Thyroid gland (tissue), 4 donors: ENCODE data around the gene BTNL8. TPM values are rescaled to one million over a fixed set of nuclear protein-coding genes. Genes with fewer than 3 reads are reported as not detected.

Experiments
- DNase-seq, 2 donors: peaks; one replicate each; pipeline ENCODE4 v3.0.0-alpha.2; 2019
- H3K27ac ChIP-seq, 3 donors: fragments of 200-600 bp; sonication (generic); 1 replicate in 2 of 3; 2 replicates in 1 of 3; pipeline ENCODE4 v1.5.1; 2016 to 2019; ENCODE audit warnings: mild to moderate bottlenecking in 1 of 3, moderate library complexity in 1 of 3
- H3K27me3 ChIP-seq: fragments of 200-600 bp; sonication (generic); one replicate; pipeline ENCODE4 v1.5.1; 2019
- H3K36me3 ChIP-seq, 2 donors: fragments of 200-600 bp; sonication (generic); one replicate each; pipeline ENCODE4 v1.5.1; 2016 to 2019
- H3K4me1 ChIP-seq, 2 donors: fragments of 200-600 bp; sonication (generic); one replicate each; pipeline ENCODE4 v1.5.1; 2017 to 2019
- H3K4me3 ChIP-seq, 3 donors: fragments of 200-600 bp; sonication (generic); replicated peaks in 1 of 3; 1 replicate in 2 of 3; 2 replicates in 1 of 3; pipeline ENCODE4 v1.5.1; 2016; ENCODE audit warnings: mild to moderate bottlenecking in 1 of 3
- H3K9me3 ChIP-seq: fragments of 200-600 bp; sonication (generic); one replicate; pipeline ENCODE4 v1.5.1; 2017
- CTCF ChIP-seq, 6 experiments: fragments of 200-600 bp in 3 of 6; fragments of 450-650 bp in 3 of 6; sonication (generic) in 3 of 6; IDR thresholded peaks; one replicate each; pipeline ENCODE4 v1.5.1; 2016 to 2019; ENCODE audit warnings: antibody characterized with exemption in 6 of 6, mild to moderate bottlenecking in 2 of 6, inconsistent platforms in 1 of 6, moderate library complexity in 1 of 6
- POLR2A ChIP-seq, 2 donors: fragments of 450-650 bp; IDR thresholded peaks; one replicate each; pipeline ENCODE4 v1.6.1; 2017; ENCODE audit warnings: antibody characterized with exemption in 2 of 2, mild to moderate bottlenecking in 2 of 2, moderate library complexity in 1 of 2
- WGBS, 2 donors: methylation state at CpG; one replicate each; pipeline ENCODE4 v1.1.5; 2017; 5-methylcytosine and 5-hydroxymethylcytosine counted together
- intact Hi-C: fragments of 100-400 bp; cut with DNase I; formaldehyde crosslinking; loops from one replicate; pipeline ENCODE4 v1.15.1; 2023
- total RNA-seq, 4 donors: library from RNA; depleted of rRNA; stranded (reverse); fragments of >200 nt; gene quantifications; one replicate each; pipeline ENCODE4 v1.2.3, GENCODE V29; 2016

Gene BTNL8
- total RNA-seq, 4 donors from 2014 or later, result 0.89 to 7.1 (median 2.8) TPM

- TF ChIP-seq CTCF (IDR thresholded peaks at IDR 0.05) (no peak), POLR2A (IDR thresholded peaks at IDR 0.05) (no peak)
- Histone ChIP-seq H3K27me3 (no peaks in the 10 kb centered on the region), H3K27ac (no peak overlapping the region), H3K4me3 (no peak overlapping the region), H3K9me3 (no peaks in the 10 kb centered on the region), H3K36me3 (no peaks in the 10 kb centered on the region), H3K4me1 (no peaks in the 10 kb centered on the region)
- intact Hi-C loops, result no loop called here
- WGBS, 2 donors, result 86 to 88% methylated on average over 6 of the region's 6 CpGs
- DNase-seq, result no peak
Measured at GRCh38 chr5:180938294-180938693, 39.3 kb downstream of the BTNL8 start.

GRCh38 chr5:180950291-180950949 lies 51.5 kb downstream of the BTNL8 start:
- no peaks in the 10 kb centered on the region for H3K9me3 ChIP-seq
- no peak overlapping the region for H3K27ac ChIP-seq
- H3K36me3 ChIP-seq, result no peaks in the 10 kb centered on the region
- no peaks in the 10 kb centered on the region for H3K4me1 ChIP-seq
- WGBS, 2 donors, result 71 to 83% methylated on average over 5 to 6 of the region's 6 CpGs
- no peak overlapping the region for H3K4me3 ChIP-seq
- no peak for DNase-seq
- intact Hi-C loops, result no loop called here
- no peaks in the 10 kb centered on the region for H3K27me3 ChIP-seq
- TF ChIP-seq CTCF (IDR thresholded peaks at IDR 0.05) (no peak), POLR2A (IDR thresholded peaks at IDR 0.05) (no peak)

GRCh38 chr5:180959661-180960060 lies 60.7 kb downstream of the BTNL8 start:
- Histone ChIP-seq H3K27me3 (no peaks in the 10 kb centered on the region), H3K9me3 (no peaks in the 10 kb centered on the region), H3K36me3 (no peaks in the 10 kb centered on the region), H3K27ac (no peak overlapping the region), H3K4me3 (no peak overlapping the region), H3K4me1 (no peaks in the 10 kb centered on the region)
- TF ChIP-seq CTCF (IDR thresholded peaks at IDR 0.05), result no peak
- TF ChIP-seq POLR2A (IDR thresholded peaks at IDR 0.05), result no peak
- intact Hi-C loops, result no loop called here
- DNase-seq, result no peak
- WGBS, 2 donors, result 96 to 100% methylated on average over 1 to 5 of the region's 5 CpGs

GRCh38 chr5:180960209-180960608 lies 61.2 kb downstream of the BTNL8 start:
- intact Hi-C loops, result no loop called here
- TF ChIP-seq POLR2A (IDR thresholded peaks at IDR 0.05), result no peak
- TF ChIP-seq CTCF (IDR thresholded peaks at IDR 0.05), result no peak
- 79 to 93% methylated on average over 3 of the region's 3 CpGs for WGBS, 2 donors

GRCh38 chr5:180969406-180969805 lies 70.4 kb downstream of the BTNL8 start:
- Histone ChIP-seq H3K4me1 (no peaks in the 10 kb centered on the region), H3K9me3 (no peaks in the 10 kb centered on the region), H3K27me3 (no peaks in the 10 kb centered on the region), H3K27ac (no peak overlapping the region), H3K36me3 (no peaks in the 10 kb centered on the region), H3K4me3 (no peak overlapping the region)
- TF ChIP-seq POLR2A (IDR thresholded peaks at IDR 0.05) (no peak), CTCF (IDR thresholded peaks at IDR 0.05) (no peak)
- intact Hi-C loops, result no loop called here
- 92 to 97% methylated on average over 5 to 10 of the region's 23 CpGs for WGBS, 2 donors
- DNase-seq, result no peak

More at GRCh38 chr5:180960209-180960608, 61.2 kb downstream of the BTNL8 start:
- H3K27ac ChIP-seq, result no peak overlapping the region
- no peaks in the 10 kb centered on the region for H3K9me3 ChIP-seq
- no peaks in the 10 kb centered on the region for H3K36me3 ChIP-seq
- DNase-seq, result no peak
- H3K4me1 ChIP-seq, result no peaks in the 10 kb centered on the region
- no peaks in the 10 kb centered on the region for H3K27me3 ChIP-seq
- H3K4me3 ChIP-seq, result no peak overlapping the region
